Tibial nerve (tissue), 4 donors: ENCODE data around the gene NR3C1. TPM values are rescaled to one million over a fixed set of nuclear protein-coding genes. Genes with fewer than 3 reads are reported as not detected.

ENCODE experiments used
- DNase-seq, 2 donors: peaks; one replicate each; pipeline ENCODE4 v3.0.0-alpha.2; 2019; ENCODE audit warnings: low spot score in 2 of 2
- H3K27ac ChIP-seq, 4 donors: fragments of 200-600 bp; sonication (generic) in 3 of 4; one replicate each; pipeline ENCODE4 v1.5.1; 2017 to 2019; ENCODE audit warnings: mild to moderate bottlenecking in 1 of 4
- H3K27me3 ChIP-seq, 2 donors: fragments of 200-600 bp; sonication (generic) in 1 of 2; one replicate each; pipeline versions ENCODE4 v1.5.1 to v1.6.0; 2017 to 2019
- H3K36me3 ChIP-seq, 3 donors: fragments of 200-600 bp; sonication (generic); one replicate each; pipeline ENCODE4 v1.5.1; 2018 to 2019
- H3K4me1 ChIP-seq, 4 donors: fragments of 200-600 bp; sonication (generic) in 3 of 4; one replicate each; pipeline ENCODE4 v1.5.1; 2017 to 2019
- H3K4me3 ChIP-seq, 4 donors: fragments of 200-600 bp; sonication (generic) in 3 of 4; one replicate each; pipeline ENCODE4 v1.5.1; 2017 to 2019; ENCODE audit warnings: mild to moderate bottlenecking in 1 of 4, moderate library complexity in 1 of 4
- H3K9me3 ChIP-seq, 4 donors: fragments of 200-600 bp; sonication (generic) in 3 of 4; one replicate each; pipeline ENCODE4 v1.5.1; 2017 to 2019
- CTCF ChIP-seq, 5 experiments: fragments of 200-600 bp in 3 of 5; fragments of 450-650 bp in 2 of 5; sonication (generic) in 3 of 5; IDR thresholded peaks; one replicate each; pipeline ENCODE4 v1.5.1; 2016 to 2019; ENCODE audit warnings: antibody characterized with exemption in 5 of 5, mild to moderate bottlenecking in 3 of 5, moderate library complexity in 2 of 5
- EP300 ChIP-seq, 2 donors: sonication (generic); formaldehyde crosslinking; IDR thresholded peaks; one replicate each; pipeline ENCODE4 v1.6.1; 2017; ENCODE audit warnings: antibody characterized with exemption in 2 of 2, mild to moderate bottlenecking in 1 of 2
- POLR2A ChIP-seq, 2 donors: fragments of 450-650 bp; IDR thresholded peaks; one replicate each; pipeline ENCODE4 v1.6.1; 2017; ENCODE audit warnings: antibody characterized with exemption in 2 of 2, mild to moderate bottlenecking in 2 of 2, moderate library complexity in 2 of 2
- whole genome bisulfite sequencing, 2 donors: methylation state at CpG; one replicate each; pipeline ENCODE4 v1.1.5; 2018; 5-methylcytosine and 5-hydroxymethylcytosine counted together
- total RNA-seq, 4 donors: library from RNA; depleted of rRNA; stranded (reverse); fragments of >200 nt; gene quantifications; one replicate each; pipeline ENCODE4 v1.1.0, GENCODE V29; 2016

NR3C1 gene
- total RNA-seq, 4 donors from 2014 or later: 47.1 to 86.2 (median 75.8) TPM

- H3K9me3 ChIP-seq: peaks cover 0 to 2% (median 0%) of the 10 kb centered on the region in 4 donors
- no peak overlapping the region for H3K4me3 ChIP-seq
- no peaks in the 10 kb centered on the region for H3K27me3 ChIP-seq
- H3K36me3 ChIP-seq: peaks cover 0 to 10% (median 0%) of the 10 kb centered on the region in 3 donors
- no peak overlapping the region for H3K27ac ChIP-seq
- DNase-seq: no peak
- peaks cover 3 to 94% (median 58%) of the 10 kb centered on the region in 4 donors for H3K4me1 ChIP-seq
- TF ChIP-seq EP300 (IDR thresholded peaks at IDR 0.05) (no peak), CTCF (IDR thresholded peaks at IDR 0.05) (no peak), POLR2A (IDR thresholded peaks at IDR 0.05) (no peak)
- 68 to 78% methylated on average over 2 of the region's 2 CpGs for WGBS, 2 donors
These were observed 12.5 kb downstream of the NR3C1 start for GRCh38 chr5:143390941-143391340.

- Histone ChIP-seq H3K36me3 (peaks cover 0 to 17% (median 0%) of the 10 kb centered on the region in 3 donors), H3K4me3 (no peak overlapping the region), H3K4me1 (peaks cover 3 to 87% (median 51%) of the 10 kb centered on the region in 4 donors), H3K27me3 (no peaks in the 10 kb centered on the region), H3K9me3 (peaks cover 0 to 8% (median under 1%) of the 10 kb centered on the region in 4 donors), H3K27ac (no peak overlapping the region)
- TF ChIP-seq CTCF (IDR thresholded peaks at IDR 0.05): no peak
- no peak for TF ChIP-seq POLR2A (IDR thresholded peaks at IDR 0.05)
- TF ChIP-seq EP300 (IDR thresholded peaks at IDR 0.05): no peak
- DNase-seq: no peak
These were observed 13.2 kb downstream of the NR3C1 start for GRCh38 chr5:143390258-143390657.

GRCh38 chr5:143386725-143387124 lies 16.8 kb downstream of the NR3C1 start:
- WGBS, 2 donors: 53 to 57% methylated on average over 1 of the region's 1 CpG
- H3K9me3 ChIP-seq: peaks cover 0 to 18% (median 5%) of the 10 kb centered on the region in 4 donors
- no peaks in the 10 kb centered on the region for H3K27me3 ChIP-seq
- H3K4me1 ChIP-seq: peaks cover 3 to 52% (median 25%) of the 10 kb centered on the region in 4 donors
- no peak overlapping the region for H3K4me3 ChIP-seq
- H3K36me3 ChIP-seq: peaks cover 0 to 50% (median 0%) of the 10 kb centered on the region in 3 donors
- TF ChIP-seq POLR2A (IDR thresholded peaks at IDR 0.05): no peak
- no peak for TF ChIP-seq CTCF (IDR thresholded peaks at IDR 0.05)
- TF ChIP-seq EP300 (IDR thresholded peaks at IDR 0.05): no peak
- no peak for DNase-seq
- H3K27ac ChIP-seq: no peak overlapping the region

- H3K4me3 ChIP-seq: no peak overlapping the region
- no peak overlapping the region for H3K27ac ChIP-seq
- no peak for DNase-seq
- H3K4me1 ChIP-seq: peaks cover 3 to 35% (median 16%) of the 10 kb centered on the region in 4 donors
- no peak for TF ChIP-seq EP300 (IDR thresholded peaks at IDR 0.05)
- TF ChIP-seq CTCF (IDR thresholded peaks at IDR 0.05): no peak
- TF ChIP-seq POLR2A (IDR thresholded peaks at IDR 0.05): no peak
- no peaks in the 10 kb centered on the region for H3K27me3 ChIP-seq
- H3K9me3 ChIP-seq: peaks cover 0 to 24% (median 6%) of the 10 kb centered on the region in 4 donors
- WGBS, 2 donors: 78 to 81% methylated on average over 3 of the region's 3 CpGs
- H3K36me3 ChIP-seq: peaks cover 0 to 54% (median 0%) of the 10 kb centered on the region in 3 donors
These were observed 18.4 kb downstream of the NR3C1 start for GRCh38 chr5:143384865-143385657.

GRCh38 chr5:143383988-143384387 lies 19.5 kb downstream of the NR3C1 start:
- TF ChIP-seq EP300 (IDR thresholded peaks at IDR 0.05) (no peak), POLR2A (IDR thresholded peaks at IDR 0.05) (no peak), CTCF (IDR thresholded peaks at IDR 0.05) (no peak)
- H3K27me3 ChIP-seq: no peaks in the 10 kb centered on the region
- H3K36me3 ChIP-seq: peaks cover 0 to 54% (median 0%) of the 10 kb centered on the region in 3 donors
- peaks cover 0 to 31% (median 8%) of the 10 kb centered on the region in 4 donors for H3K4me1 ChIP-seq
- DNase-seq: no peak
- 88 to 96% methylated on average over 3 of the region's 3 CpGs for WGBS, 2 donors
- H3K4me3 ChIP-seq: no peak overlapping the region
- H3K27ac ChIP-seq: no peak overlapping the region
- peaks cover 0 to 24% (median 6%) of the 10 kb centered on the region in 4 donors for H3K9me3 ChIP-seq
